Measurements from ENCODE around the gene MYH6. TPM values are rescaled to one million over a fixed set of nuclear protein-coding genes. Genes with fewer than 3 reads are reported as not detected.

The MYH6 gene
- total and polyA plus RNA-seq, 2 donors (not counting 3 experiments of a cell fraction or from before 2014, with no cell fraction given): not detected

- FAIRE-seq (no peak), DNase-seq (ENCODE audit: low read depth, low spot score) (no peak)
- H4K20me1 ChIP-seq (replicated peaks; ENCODE audit: control insufficient read depth, extremely low read depth, insufficient read depth, low read length): no peaks in the 10 kb centered on the region
- H3K9me1 ChIP-seq (replicated peaks; ENCODE audit: control insufficient read depth, extremely low read depth, insufficient read depth, low read length): no peaks in the 10 kb centered on the region
- ChIA-PET POLR2A (no interaction called here), CTCF (no interaction called here)
- H3K27ac ChIP-seq (ENCODE audit: insufficient read depth, low read depth, low read length): no peak overlapping the region
- H3K36me3 ChIP-seq (ENCODE audit: control insufficient read depth in 2 of 2, extremely low read depth in 1 of 2, insufficient read depth in 2 of 2, low read length in 2 of 2): no peaks in the 10 kb centered on the region
- no TSS peak for BruUV-seq (replicated peaks)
- H3K9me3 ChIP-seq (replicated peaks; ENCODE audit: control insufficient read depth, insufficient read depth, low read length): no peaks in the 10 kb centered on the region
- no peak overlapping the region for H3K4me3 ChIP-seq (replicated peaks in 1 of 3; ENCODE audit: insufficient read depth in 1 of 3, low read depth in 1 of 3, low read length in 3 of 3)
- intact Hi-C loops (cut with micrococcal nuclease) (no loop called here), dilution Hi-C loops (cut with MboI; ENCODE audit: extremely low pct_ligation_motif_present, low sequenced_read_pairs) (no loop called here)
- H3K79me2 ChIP-seq (ENCODE audit: control insufficient read depth, insufficient read depth, low read length): no peaks in the 10 kb centered on the region
- no peak overlapping the region for H2AFZ ChIP-seq (ENCODE audit: low read depth, low read length)
- no peaks in the 10 kb centered on the region for H3K27me3 ChIP-seq (ENCODE audit: control insufficient read depth in 2 of 2, insufficient read depth in 2 of 2, low read length in 2 of 2)
- no peak for TF ChIP-seq MAX (IDR thresholded peaks at IDR 0.05; ENCODE audit: insufficient read depth, insufficient read length)
- no peak for TF ChIP-seq POLR2A (IDR thresholded peaks at IDR 0.05; ENCODE audit: low read depth, low read length)
- TF ChIP-seq FOS (IDR thresholded peaks at IDR 0.05; ENCODE audit: borderline replicate concordance, insufficient read depth, low read length): no peak
- TF ChIP-seq EZH2 (IDR thresholded peaks at IDR 0.05; ENCODE audit: borderline replicate concordance, low read depth, low read length, severe bottlenecking): no peak
- TF ChIP-seq POLR2AphosphoS5 (IDR thresholded peaks at IDR 0.05; ENCODE audit: insufficient read depth, low read depth, low read length): no peak
- TF ChIP-seq MYC (IDR thresholded peaks at IDR 0.05; ENCODE audit: low read depth, low read length): no peak
- TF ChIP-seq GATA2 (IDR thresholded peaks at IDR 0.05; ENCODE audit: insufficient read depth, insufficient read length, low read depth, low read length): no peak
- no peak for TF ChIP-seq CTCF (IDR thresholded peaks at IDR 0.05; ENCODE audit: extremely low read depth in 1 of 2, insufficient read depth in 1 of 2, low read depth in 1 of 2, low read length in 2 of 2)
- TF ChIP-seq JUN (IDR thresholded peaks at IDR 0.05; ENCODE audit: borderline replicate concordance, insufficient read depth, insufficient read length, low read depth): no peak
- no peak overlapping the region for H3K4me2 ChIP-seq (ENCODE audit: insufficient read depth, low read length)
- no peak overlapping the region for H3K9ac ChIP-seq (replicated peaks; ENCODE audit: extremely low read depth, insufficient read depth, low read length)
- no peaks in the 10 kb centered on the region for H3K4me1 ChIP-seq (ENCODE audit: control insufficient read depth, extremely low read depth, insufficient read depth, low read length)
Measured at GRCh38 chr14:23431486-23431885, 23.4 kb upstream of the MYH6 start.

Measured in endothelial cell of umbilical vein (primary cell).